Hepatocyte (in vitro differentiated cells): ENCODE measurements around the gene FAM24B. TPM values are rescaled to one million over a fixed set of nuclear protein-coding genes. Genes with fewer than 3 reads are reported as not detected.
A peak's percentile ranks its signal among the peaks of the same experiment; 100 is the strongest.

ENCODE experiments used
- DNase-seq: peaks from one replicate; pipeline ENCODE4 v3.0.0-alpha.2; 2016; ENCODE audit warnings: low spot score
- H2AFZ ChIP-seq: fragments of 200-600 bp; sonication (generic); 2 replicates; pipeline ENCODE4 v1.6.0; 2016; ENCODE audit warnings: antibody characterized with exemption, mild to moderate bottlenecking
- H3K27ac ChIP-seq: fragments of 200-600 bp; sonication (generic); 2 replicates; pipeline ENCODE4 v1.5.1; 2016; ENCODE audit warnings: mild to moderate bottlenecking
- H3K27me3 ChIP-seq: fragments of 200-600 bp; sonication (generic); 2 replicates; pipeline ENCODE4 v1.6.1; 2016
- H3K36me3 ChIP-seq: fragments of 200-600 bp; sonication (generic); replicated peaks from 2 replicates; pipeline ENCODE4 v1.5.1; 2016; ENCODE audit warnings: low read depth; ENCODE audit not compliant: insufficient read depth
- H3K4me1 ChIP-seq: fragments of 200-600 bp; sonication (generic); 2 replicates; pipeline ENCODE4 v1.5.1; 2016; ENCODE audit warnings: mild to moderate bottlenecking, moderate library complexity; ENCODE audit not compliant: insufficient read depth
- H3K4me2 ChIP-seq: fragments of 200-600 bp; sonication (generic); 2 replicates; pipeline ENCODE4 v1.6.0; 2016
- H3K4me3 ChIP-seq: fragments of 200-600 bp; sonication (generic); 2 replicates; pipeline ENCODE4 v1.5.1; 2016; ENCODE audit warnings: mild to moderate bottlenecking
- H3K79me2 ChIP-seq: fragments of 200-600 bp; sonication (generic); 2 replicates; pipeline ENCODE4 v1.6.0; 2017; ENCODE audit warnings: mild to moderate bottlenecking
- H3K9me2 ChIP-seq: fragments of 200-600 bp; sonication (generic); replicated peaks from 2 replicates; pipeline ENCODE4 v1.6.0; 2017; ENCODE audit warnings: mild to moderate bottlenecking; ENCODE audit not compliant: insufficient read depth
- H3K9me3 ChIP-seq: fragments of 200-600 bp; sonication (generic); 2 replicates; pipeline ENCODE4 v1.5.1; 2016; ENCODE audit warnings: low read depth, mild to moderate bottlenecking
- H4K20me1 ChIP-seq: fragments of 200-600 bp; sonication (generic); 2 replicates; pipeline ENCODE4 v1.6.0; 2016; ENCODE audit warnings: mild to moderate bottlenecking; ENCODE audit not compliant: insufficient read depth, poor library complexity, severe bottlenecking
- CTCF ChIP-seq: fragments of 200-600 bp; sonication (generic); IDR thresholded peaks from 2 replicates; pipeline ENCODE4 v1.5.1; 2016; ENCODE audit warnings: antibody characterized with exemption, mild to moderate bottlenecking; ENCODE audit not compliant: poor library complexity
- EZH2 ChIP-seq: fragments of 200-600 bp; sonication (generic); IDR thresholded peaks from 2 replicates; pipeline ENCODE4 v1.6.1; 2016; ENCODE audit warnings: antibody characterized with exemption, mild to moderate bottlenecking, borderline replicate concordance
- EZH2phosphoT487 ChIP-seq: fragments of 200-600 bp; sonication (generic); IDR thresholded peaks from one replicate; pipeline ENCODE4 v1.6.1; 2018; ENCODE audit warnings: antibody characterized with exemption, mild to moderate bottlenecking, low read depth, moderate library complexity; ENCODE audit not compliant: unreplicated experiment, severe bottlenecking
- WGBS: methylation state at CpG from one replicate; pipeline ENCODE4 v1.1.6; 2016; ENCODE audit warnings: low lambda C conversion rate; ENCODE audit errors: missing lambda C conversion rate; 5-methylcytosine and 5-hydroxymethylcytosine counted together
- polyA plus RNA-seq: library from polyadenylated mRNA; unstranded; fragments of >200 nt; fragmentation: Nextera tagmentation; extraction: Ambion mirVana; gene quantifications from 2 replicates; pipeline ENCODE4 v1.2.1, GENCODE V29; 2016
- total RNA-seq: library from RNA; depleted of rRNA; stranded (reverse); fragments of >200 nt; gene quantifications from 2 replicates; pipeline ENCODE4 v1.2.3, GENCODE V29; 2014

FAM24B gene
- not detected in 2 replicates for total RNA-seq
- not detected in 2 replicates for polyA plus RNA-seq

- H3K27me3 ChIP-seq: peaks cover 60% of the 10 kb centered on the region
- H4K20me1 ChIP-seq: no peaks in the 10 kb centered on the region
- H3K79me2 ChIP-seq: no peaks in the 10 kb centered on the region
- no peaks in the 10 kb centered on the region for H3K9me2 ChIP-seq
- H3K9me3 ChIP-seq: no peaks in the 10 kb centered on the region
- peak; percentile 20 for DNase-seq
- H3K4me1 ChIP-seq: no peaks in the 10 kb centered on the region
- no peak within 1 kb of the TSS for H3K27ac ChIP-seq
- H3K36me3 ChIP-seq: no peaks in the 10 kb centered on the region
- TF ChIP-seq EZH2phosphoT487: no peak
- TF ChIP-seq EZH2: no peak
- no peak for TF ChIP-seq CTCF
- H3K4me3 ChIP-seq: no peak within 1 kb of the TSS
- peak within 1 kb of the TSS; percentile 69 for H3K4me2 ChIP-seq
- H2AFZ ChIP-seq: no peak within 1 kb of the TSS
- WGBS: 67% methylated on average over 84 of the region's 95 CpGs
Observed at GRCh38 chr10:122879339-122880273, at the start of gene FAM24B. FAM24B (minus strand) TSS chr10:122879581; CDS start chr10:122850515, 29,066 bp downstream.

- DNase-seq: no peak
- Histone ChIP-seq H3K9me2 (no peaks in the 10 kb centered on the region), H3K79me2 (no peaks in the 10 kb centered on the region), H3K9me3 (no peaks in the 10 kb centered on the region), H3K4me3 (no peak overlapping the region), H3K4me2 (no peak overlapping the region), H2AFZ (no peak overlapping the region), H4K20me1 (no peaks in the 10 kb centered on the region), H3K4me1 (no peaks in the 10 kb centered on the region), H3K27me3 (no peaks in the 10 kb centered on the region), H3K36me3 (no peaks in the 10 kb centered on the region), H3K27ac (no peak overlapping the region)
- TF ChIP-seq EZH2phosphoT487 (no peak), EZH2 (no peak), CTCF (no peak)
- WGBS: 81% methylated on average over 2 of the region's 2 CpGs
Observed at GRCh38 chr10:122915700-122916099, 36.3 kb upstream of the FAM24B start.

- peak; percentile 76 for DNase-seq
- H3K9me2 ChIP-seq: no peaks in the 10 kb centered on the region
- TF ChIP-seq EZH2 (no peak), EZH2phosphoT487 (no peak), CTCF (no peak)
- H3K36me3 ChIP-seq: no peaks in the 10 kb centered on the region
- H3K4me2 ChIP-seq: no peak overlapping the region
- no peak overlapping the region for H3K27ac ChIP-seq
- H3K9me3 ChIP-seq: no peaks in the 10 kb centered on the region
- H4K20me1 ChIP-seq: no peaks in the 10 kb centered on the region
- no peaks in the 10 kb centered on the region for H3K27me3 ChIP-seq
- H3K4me3 ChIP-seq: no peak overlapping the region
- H2AFZ ChIP-seq: no peak overlapping the region
- H3K79me2 ChIP-seq: no peaks in the 10 kb centered on the region
- H3K4me1 ChIP-seq: no peaks in the 10 kb centered on the region
- 28% methylated on average over 5 of the region's 5 CpGs for WGBS
Observed at GRCh38 chr10:122911889-122912484, 32.6 kb upstream of the FAM24B start.
